ENCODE measurements around the gene CDKL4. TPM values are rescaled to one million over a fixed set of nuclear protein-coding genes. Genes with fewer than 3 reads are reported as not detected.

The CDKL4 gene
- total and polyA plus RNA-seq, 2 of the 13 experiments (the other 11 are each of a cell fraction or from before 2014, with no cell fraction given): 0.29 to 0.50 TPM

DNA sequence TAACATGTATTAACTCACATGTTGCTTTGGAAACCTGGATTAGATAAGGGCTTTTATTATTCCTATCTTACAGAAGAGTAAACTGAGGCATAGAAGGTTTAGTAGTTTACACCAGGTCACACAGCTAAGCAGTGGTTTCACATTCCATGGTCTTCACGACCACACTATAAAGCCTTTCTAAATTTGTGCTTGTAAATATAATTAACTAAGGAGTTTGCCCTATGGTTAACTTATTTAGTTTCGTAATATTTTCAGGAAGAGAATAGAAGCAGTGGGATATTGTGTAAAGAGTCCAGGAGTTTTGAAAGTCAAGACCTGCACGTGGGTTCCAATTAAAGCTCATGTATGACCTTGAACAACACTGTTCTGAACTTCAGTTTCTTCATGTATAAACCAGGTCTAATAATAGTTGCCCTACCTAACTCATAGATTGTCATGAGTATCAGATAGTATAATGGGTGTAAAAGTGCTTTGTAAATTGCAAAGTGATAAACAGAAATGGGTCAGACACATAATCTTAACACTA, 103.4 kb downstream of the CDKL4 start (continued):
- TF ChIP-seq, protein P1, sequence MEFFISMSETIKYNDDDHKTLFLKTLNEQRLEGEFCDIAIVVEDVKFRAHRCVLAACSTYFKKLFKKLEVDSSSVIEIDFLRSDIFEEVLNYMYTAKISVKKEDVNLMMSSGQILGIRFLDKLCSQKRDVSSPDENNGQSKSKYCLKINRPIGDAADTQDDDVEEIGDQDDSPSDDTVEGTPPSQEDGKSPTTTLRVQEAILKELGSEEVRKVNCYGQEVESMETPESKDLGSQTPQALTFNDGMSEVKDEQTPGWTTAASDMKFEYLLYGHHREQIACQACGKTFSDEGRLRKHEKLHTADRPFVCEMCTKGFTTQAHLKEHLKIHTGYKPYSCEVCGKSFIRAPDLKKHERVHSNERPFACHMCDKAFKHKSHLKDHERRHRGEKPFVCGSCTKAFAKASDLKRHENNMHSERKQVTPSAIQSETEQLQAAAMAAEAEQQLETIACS (CRISPR knock-in tag; IDR thresholded peaks at IDR 0.05): no peak
- TF ChIP-seq PHF20 (CRISPR knock-in tag; IDR thresholded peaks at IDR 0.05): no peak
- TF ChIP-seq SOX13 (IDR thresholded peaks at IDR 0.05): peak; percentile 43; the same call in 1 of the 2 replicates
- peak in 1 of 2 experiments; percentile 93; a peak in 2 of 4 replicates for TF ChIP-seq SOX13 (CRISPR knock-in tag; conservative IDR thresholded peaks at IDR 0.05 in 1 of 2, IDR thresholded peaks at IDR 0.05 in 1 of 2)
- no peak for TF ChIP-seq ZNF263 (CRISPR knock-in tag; IDR thresholded peaks at IDR 0.05)
- no peak for TF ChIP-seq ATAD3A (CRISPR knock-in tag; IDR thresholded peaks at IDR 0.05)
- TF ChIP-seq ZNF782 (CRISPR knock-in tag; IDR thresholded peaks at IDR 0.05; ENCODE audit: borderline replicate concordance): no peak
- no peak for TF ChIP-seq ZNF564 (CRISPR knock-in tag; IDR thresholded peaks at IDR 0.05)
- no peak for TF ChIP-seq CENPX (CRISPR knock-in tag; IDR thresholded peaks at IDR 0.05)
- TF ChIP-seq POLR2G (IDR thresholded peaks at IDR 0.05; ENCODE audit: low read depth, low read length): no peak
- TF ChIP-seq ZNF776 (CRISPR knock-in tag; IDR thresholded peaks at IDR 0.05): no peak
- TF ChIP-seq, protein P2, sequence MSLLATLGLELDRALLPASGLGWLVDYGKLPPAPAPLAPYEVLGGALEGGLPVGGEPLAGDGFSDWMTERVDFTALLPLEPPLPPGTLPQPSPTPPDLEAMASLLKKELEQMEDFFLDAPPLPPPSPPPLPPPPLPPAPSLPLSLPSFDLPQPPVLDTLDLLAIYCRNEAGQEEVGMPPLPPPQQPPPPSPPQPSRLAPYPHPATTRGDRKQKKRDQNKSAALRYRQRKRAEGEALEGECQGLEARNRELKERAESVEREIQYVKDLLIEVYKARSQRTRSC (CRISPR knock-in tag; IDR thresholded peaks at IDR 0.05; ENCODE audit: low read depth): no peak
- TF ChIP-seq, protein P3, sequence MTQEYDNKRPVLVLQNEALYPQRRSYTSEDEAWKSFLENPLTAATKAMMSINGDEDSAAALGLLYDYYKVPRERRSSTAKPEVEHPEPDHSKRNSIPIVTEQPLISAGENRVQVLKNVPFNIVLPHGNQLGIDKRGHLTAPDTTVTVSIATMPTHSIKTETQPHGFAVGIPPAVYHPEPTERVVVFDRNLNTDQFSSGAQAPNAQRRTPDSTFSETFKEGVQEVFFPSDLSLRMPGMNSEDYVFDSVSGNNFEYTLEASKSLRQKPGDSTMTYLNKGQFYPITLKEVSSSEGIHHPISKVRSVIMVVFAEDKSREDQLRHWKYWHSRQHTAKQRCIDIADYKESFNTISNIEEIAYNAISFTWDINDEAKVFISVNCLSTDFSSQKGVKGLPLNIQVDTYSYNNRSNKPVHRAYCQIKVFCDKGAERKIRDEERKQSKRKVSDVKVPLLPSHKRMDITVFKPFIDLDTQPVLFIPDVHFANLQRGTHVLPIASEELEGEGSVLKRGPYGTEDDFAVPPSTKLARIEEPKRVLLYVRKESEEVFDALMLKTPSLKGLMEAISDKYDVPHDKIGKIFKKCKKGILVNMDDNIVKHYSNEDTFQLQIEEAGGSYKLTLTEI (CRISPR knock-in tag; conservative IDR thresholded peaks at IDR 0.05): no peak
- TF ChIP-seq RBFOX2 (IDR thresholded peaks at IDR 0.05; ENCODE audit: low read depth, low read length): no peak
- TF ChIP-seq SKI (IDR thresholded peaks at IDR 0.05; ENCODE audit: partially characterized antibody): peak; percentile 82
- no peak for TF ChIP-seq ZNF891 (CRISPR knock-in tag; IDR thresholded peaks at IDR 0.05)
- TF ChIP-seq, protein P4, sequence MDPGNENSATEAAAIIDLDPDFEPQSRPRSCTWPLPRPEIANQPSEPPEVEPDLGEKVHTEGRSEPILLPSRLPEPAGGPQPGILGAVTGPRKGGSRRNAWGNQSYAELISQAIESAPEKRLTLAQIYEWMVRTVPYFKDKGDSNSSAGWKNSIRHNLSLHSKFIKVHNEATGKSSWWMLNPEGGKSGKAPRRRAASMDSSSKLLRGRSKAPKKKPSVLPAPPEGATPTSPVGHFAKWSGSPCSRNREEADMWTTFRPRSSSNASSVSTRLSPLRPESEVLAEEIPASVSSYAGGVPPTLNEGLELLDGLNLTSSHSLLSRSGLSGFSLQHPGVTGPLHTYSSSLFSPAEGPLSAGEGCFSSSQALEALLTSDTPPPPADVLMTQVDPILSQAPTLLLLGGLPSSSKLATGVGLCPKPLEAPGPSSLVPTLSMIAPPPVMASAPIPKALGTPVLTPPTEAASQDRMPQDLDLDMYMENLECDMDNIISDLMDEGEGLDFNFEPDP (CRISPR knock-in tag; conservative IDR thresholded peaks at IDR 0.05): no peak
- no peak for TF ChIP-seq JUND (CRISPR knock-in tag; IDR thresholded peaks at IDR 0.05)
- no peak for TF ChIP-seq ZNF296 (CRISPR knock-in tag; conservative IDR thresholded peaks at IDR 0.05)
- no peak for TF ChIP-seq FIP1L1 (IDR thresholded peaks at IDR 0.05; ENCODE audit: borderline replicate concordance, insufficient read depth, low read depth, low read length)
- no peak for TF ChIP-seq JUNB (CRISPR knock-in tag; IDR thresholded peaks at IDR 0.05; ENCODE audit: borderline replicate concordance)
- TF ChIP-seq, protein P5, sequence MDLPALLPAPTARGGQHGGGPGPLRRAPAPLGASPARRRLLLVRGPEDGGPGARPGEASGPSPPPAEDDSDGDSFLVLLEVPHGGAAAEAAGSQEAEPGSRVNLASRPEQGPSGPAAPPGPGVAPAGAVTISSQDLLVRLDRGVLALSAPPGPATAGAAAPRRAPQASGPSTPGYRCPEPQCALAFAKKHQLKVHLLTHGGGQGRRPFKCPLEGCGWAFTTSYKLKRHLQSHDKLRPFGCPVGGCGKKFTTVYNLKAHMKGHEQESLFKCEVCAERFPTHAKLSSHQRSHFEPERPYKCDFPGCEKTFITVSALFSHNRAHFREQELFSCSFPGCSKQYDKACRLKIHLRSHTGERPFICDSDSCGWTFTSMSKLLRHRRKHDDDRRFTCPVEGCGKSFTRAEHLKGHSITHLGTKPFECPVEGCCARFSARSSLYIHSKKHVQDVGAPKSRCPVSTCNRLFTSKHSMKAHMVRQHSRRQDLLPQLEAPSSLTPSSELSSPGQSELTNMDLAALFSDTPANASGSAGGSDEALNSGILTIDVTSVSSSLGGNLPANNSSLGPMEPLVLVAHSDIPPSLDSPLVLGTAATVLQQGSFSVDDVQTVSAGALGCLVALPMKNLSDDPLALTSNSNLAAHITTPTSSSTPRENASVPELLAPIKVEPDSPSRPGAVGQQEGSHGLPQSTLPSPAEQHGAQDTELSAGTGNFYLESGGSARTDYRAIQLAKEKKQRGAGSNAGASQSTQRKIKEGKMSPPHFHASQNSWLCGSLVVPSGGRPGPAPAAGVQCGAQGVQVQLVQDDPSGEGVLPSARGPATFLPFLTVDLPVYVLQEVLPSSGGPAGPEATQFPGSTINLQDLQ (CRISPR knock-in tag; IDR thresholded peaks at IDR 0.05): no peak
- no peak for TF ChIP-seq KLF15 (CRISPR knock-in tag; IDR thresholded peaks at IDR 0.05; ENCODE audit: borderline replicate concordance)

All from HepG2 (cell line).